HG03039 (cell line): Measurements from ENCODE around the gene RCAN2.

ENCODE experiments used
- ATAC-seq: cut with Tn5 transposase; IDR thresholded peaks from one replicate; pipeline ENCODE4 v1.9.1; 2021; ENCODE audit warnings: mild to moderate bottlenecking, moderate library complexity; ENCODE audit not compliant: unreplicated experiment

RCAN2 gene

DNA sequence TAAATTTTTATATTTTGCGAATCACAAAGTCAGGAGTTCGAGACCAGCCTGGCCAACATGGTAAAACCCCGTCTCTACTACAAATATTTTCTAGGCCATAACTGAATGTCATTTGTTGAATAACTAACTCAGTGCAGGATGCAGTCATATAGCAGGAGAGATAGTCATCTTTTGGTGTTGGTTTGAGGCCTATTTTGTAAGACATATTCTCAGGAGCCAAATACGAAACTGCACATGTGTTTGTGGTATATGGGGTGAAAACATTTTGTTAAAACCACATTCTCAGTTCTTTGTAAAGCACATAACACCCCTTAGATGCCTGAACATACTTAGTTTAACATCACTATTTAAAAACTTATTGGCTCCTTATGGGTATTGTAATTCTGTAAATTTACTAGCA is 315.8 kb downstream of the RCAN2 start:
- peak; percentile 63 for ATAC-seq

DNA sequence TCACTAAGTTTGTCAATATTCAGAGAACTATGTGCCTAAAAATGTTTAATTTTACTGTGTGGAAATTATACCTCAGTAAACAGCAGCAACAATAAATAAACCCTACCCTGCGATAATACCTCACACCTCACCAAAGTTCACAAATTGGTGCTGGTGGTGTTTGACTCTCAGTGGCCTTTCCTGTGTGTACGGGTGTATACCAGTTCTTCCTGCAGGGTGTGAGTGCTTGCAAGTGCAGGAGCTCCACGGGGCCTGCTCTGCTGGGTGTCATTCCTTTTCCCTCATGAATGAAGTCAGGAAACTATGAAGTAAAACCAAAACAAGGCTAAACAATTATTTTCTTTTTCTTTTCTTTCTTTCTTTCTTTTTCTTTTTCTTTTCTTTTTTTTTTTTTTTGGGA is 316.3 kb downstream of the RCAN2 start:
- no peak for ATAC-seq

DNA sequence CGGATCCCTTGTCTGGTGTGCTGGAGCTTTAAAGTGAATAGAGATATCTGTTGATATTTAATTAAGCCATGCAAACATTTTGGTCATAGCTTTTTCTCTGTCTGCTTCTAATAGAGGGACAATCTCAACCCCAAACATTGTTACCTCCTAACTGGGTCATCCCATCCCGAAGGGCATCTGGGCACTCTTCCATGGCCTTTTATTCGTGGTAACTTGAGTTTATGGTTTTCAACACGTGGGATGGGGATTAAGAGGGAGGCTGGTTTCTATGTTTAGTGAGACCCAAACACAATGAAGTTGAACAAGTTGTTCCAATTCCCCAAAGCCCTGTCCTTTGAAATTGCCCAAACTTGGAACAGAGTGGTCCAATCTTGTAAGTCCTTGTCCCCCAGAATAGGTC is 319.1 kb downstream of the RCAN2 start:
- ATAC-seq: no peak
